T-helper 2 cell treated with Interferon-gamma antibody and Interleukin-4, amounts not matched to agents 100 ng/mL and 5 ng/mL, for 36 hours (primary cell): ENCODE measurements around the gene CSMD2. TPM values are rescaled to one million over a fixed set of nuclear protein-coding genes. Genes with fewer than 3 reads are reported as not detected.

ENCODE experiments used
- intact Hi-C: fragments of 100-400 bp; cut with micrococcal nuclease; formaldehyde crosslinking; loops from one replicate; pipeline ENCODE4 v1.15.1; 2023
- total RNA-seq: library from RNA; stranded (reverse); gene quantifications from 2 replicates; pipeline ENCODE4 v1.2.3, GENCODE V29; 2022

CSMD2 gene
- total RNA-seq, 1 donor from 2014 or later: not detected

DNA sequence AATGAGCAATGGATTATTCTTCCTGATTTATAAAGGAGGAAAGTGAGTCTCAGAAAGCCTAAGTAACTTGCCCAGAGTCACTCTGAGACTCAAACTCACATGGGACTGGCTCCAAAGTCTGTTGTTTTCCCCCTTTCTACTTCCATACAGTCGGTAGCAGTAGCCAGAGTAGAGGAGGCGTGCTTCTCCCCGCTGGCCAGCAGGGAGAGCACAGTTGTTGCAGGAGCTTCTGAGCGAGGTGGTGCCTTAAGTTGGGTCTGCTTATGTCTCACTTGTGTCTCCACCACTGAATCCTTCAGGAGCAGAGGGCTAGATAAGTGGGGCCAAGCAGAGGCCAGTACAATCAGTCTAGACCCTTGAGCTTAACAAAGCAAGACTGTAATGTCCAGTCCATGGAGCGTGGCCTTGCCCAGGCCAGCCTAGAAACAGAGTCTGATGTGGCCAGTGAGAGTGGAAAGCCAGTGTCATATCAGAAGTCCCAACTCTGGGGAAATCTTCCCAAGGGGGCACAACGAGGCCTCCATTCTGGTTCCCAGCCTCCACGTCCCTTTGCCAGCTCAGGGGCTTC, 510.7 kb downstream of the CSMD2 start:
- intact Hi-C loops: no loop called here

GRCh38 chr1:33653226-33653625, 511.8 kb downstream of the CSMD2 start:
- intact Hi-C loops: no loop called here

- intact Hi-C loops: no loop called here
These were observed 514.3 kb downstream of the CSMD2 start for GRCh38 chr1:33650708-33651107.

- intact Hi-C loops: no loop called here
These were observed 515.3 kb downstream of the CSMD2 start for GRCh38 chr1:33649759-33650158.

GRCh38 chr1:33643216-33643615, 521.8 kb downstream of the CSMD2 start:
- intact Hi-C loops: no loop called here

DNA sequence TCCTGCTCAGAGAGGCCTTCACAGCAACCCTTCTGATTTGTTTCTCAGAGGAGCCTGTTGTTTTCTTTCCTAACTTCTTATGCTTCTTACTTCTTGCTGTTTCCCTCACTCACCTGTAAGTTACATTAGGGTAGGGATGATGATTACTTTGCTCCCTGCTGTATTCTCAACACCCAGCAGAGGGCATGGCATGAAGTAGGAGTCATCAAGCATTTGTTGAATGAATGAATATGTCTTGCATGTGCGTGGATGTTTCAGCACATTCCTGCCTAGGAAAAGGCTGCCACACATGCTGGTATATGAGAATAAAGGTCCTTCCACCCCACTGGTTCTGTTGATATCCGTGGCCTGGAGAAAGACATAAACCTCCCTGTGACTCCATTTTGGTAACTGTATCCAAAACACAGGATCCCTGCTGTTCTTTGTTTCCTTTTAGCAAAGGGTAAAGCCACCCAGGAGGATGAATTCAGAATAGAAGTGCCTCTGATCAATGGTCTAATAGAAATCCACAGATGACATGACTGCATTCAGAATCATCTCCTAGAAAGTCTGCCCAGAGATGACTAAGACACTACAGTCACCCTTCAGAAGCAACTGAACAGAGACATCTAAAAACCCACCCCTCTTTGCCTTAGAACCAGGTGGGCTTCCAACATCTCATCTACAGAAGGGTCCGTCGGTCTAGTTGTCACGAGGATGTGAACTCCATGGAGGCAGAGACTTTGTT, 523.8 kb downstream of the CSMD2 start:
- intact Hi-C loops: no loop called here

GRCh38 chr1:33640114-33640660, 524.8 kb downstream of the CSMD2 start:
- intact Hi-C loops: no loop called here

DNA sequence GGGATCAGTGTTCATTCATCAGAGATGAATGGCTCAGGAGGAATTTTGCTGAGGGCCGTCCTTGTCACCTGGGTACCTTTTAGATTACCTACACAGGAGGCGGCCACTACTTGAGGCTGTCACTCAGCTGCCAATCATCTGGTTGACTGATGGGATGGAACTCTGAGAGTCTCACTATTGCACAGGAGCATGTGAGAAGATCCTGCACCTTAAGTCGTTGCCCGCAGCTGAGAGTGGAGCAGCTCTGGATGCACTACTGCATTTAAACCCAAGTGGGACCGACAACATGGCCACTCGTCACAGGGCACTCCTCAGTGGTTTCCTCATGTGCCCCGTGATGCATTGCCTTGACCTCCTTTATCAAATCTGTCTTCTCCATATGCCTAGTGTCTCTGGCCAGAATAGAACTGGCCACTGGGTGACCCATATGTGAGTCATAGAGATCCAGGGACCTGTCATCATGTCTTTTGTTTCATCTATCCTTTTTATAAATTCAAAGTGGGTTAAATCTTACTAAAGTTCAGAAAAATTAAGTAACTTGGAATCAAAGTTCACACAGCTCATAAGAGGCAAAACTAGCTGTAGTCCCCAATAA, 527.1 kb downstream of the CSMD2 start:
- intact Hi-C loops: no loop called here

DNA sequence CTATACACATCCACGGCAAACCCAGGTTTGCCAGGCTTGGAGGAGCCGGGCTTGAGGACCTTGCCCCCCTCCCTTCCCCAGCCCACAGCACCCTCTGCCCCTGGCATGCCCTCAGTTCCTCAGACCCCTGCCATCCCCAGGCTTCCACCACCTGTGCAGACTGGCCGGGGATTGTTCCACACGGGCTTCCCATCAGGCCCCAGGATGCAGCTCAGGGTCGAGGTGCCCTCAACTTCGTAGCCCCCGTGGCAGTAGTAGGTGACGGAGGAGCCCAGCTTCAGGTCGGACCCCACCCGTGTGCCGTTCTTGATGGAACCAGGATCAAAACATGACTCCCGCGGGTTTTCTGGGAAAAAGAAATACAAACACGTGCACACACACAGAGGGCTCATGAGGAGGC, 528.8 kb downstream of the CSMD2 start:
- intact Hi-C loops: no loop called here

GRCh38 chr1:33635336-33636012, 529.6 kb downstream of the CSMD2 start:
- intact Hi-C loops: no loop called here

DNA sequence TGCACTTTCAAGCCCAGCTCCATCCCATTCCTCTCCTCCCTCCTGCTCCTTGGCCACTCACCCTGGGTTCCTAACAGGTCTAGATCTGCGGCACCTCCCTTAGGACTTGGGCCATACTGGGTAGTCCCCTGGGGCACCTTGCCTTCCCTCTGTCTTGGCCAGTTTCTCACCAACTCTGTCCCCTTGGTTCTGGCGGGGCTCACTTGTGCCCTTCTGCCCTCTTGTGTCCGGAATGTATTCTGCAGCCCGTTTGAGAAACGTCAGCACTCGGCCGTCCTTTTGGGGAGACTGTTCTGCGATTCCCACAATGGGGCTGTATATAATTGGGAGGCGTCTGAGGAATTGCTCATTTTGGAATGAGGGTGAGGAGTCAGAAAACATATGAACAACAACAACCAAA, 530.2 kb downstream of the CSMD2 start:
- intact Hi-C loops: loop anchor here (5.0 kb wide), 3 partner anchors 527 to 1107 kb away; no protein-coding TSS in a partner anchor

DNA sequence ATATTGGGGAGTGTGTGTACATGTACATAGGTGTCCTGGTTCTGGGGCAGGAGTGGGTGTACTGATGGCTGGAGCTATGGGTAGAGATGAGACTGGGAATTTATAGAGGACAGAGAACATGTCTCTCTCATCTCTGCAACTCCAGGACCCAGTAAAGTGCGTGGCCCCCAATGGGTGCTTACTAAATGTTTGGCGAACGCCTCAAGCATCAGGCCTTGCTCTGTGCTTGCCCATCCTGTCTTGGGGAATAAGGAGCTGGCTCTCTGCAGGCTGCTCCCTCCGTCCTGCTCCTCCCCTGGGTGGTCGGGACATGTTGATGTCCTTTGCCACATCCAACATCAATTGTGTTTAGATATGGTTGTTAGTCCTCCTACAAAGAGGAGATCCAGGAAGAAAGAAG, 530.9 kb downstream of the CSMD2 start:
- intact Hi-C loops: loop anchor here (5.0 kb wide), 3 partner anchors 528 to 1108 kb away; no protein-coding TSS in a partner anchor

DNA sequence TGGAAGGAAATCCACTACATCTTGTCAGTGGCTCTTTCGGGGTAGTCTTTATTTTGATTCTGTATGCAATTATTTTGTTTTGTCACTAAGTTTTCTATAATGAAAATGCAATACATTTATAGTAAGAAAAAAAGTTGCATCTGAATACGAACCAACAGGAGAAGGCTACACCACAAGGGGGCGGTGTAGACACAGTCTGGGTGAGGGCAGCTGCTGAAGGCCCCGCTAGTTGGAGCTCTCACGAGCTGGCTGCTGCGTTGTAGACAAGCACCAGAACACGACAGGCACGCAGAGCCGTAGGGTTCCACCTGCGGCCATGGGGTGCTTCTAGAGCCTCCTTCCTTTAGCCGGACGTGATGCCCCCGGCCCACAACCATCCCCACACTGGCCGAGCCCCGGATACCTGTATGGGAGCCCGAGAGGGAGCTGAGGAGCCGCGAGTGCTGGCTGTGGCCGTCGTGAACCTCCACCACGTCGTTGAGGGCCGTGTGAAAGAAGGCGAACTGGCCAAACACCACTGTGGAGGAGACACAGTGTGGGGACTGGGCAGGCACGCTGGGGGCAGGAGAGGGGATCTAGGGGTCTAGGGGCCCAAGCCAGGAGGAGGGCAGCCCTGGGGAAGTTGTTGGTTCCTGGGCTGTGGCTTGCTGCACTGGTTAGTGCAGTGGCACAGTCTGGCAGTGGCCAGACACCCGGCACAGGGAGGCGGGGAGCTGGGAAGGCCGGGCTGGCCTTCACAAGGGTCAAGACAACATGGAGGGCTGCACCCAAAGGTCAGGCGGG, 531.8 kb downstream of the CSMD2 start:
- intact Hi-C loops: loop anchor here (5.0 kb wide), 3 partner anchors 529 to 1109 kb away; no protein-coding TSS in a partner anchor

DNA sequence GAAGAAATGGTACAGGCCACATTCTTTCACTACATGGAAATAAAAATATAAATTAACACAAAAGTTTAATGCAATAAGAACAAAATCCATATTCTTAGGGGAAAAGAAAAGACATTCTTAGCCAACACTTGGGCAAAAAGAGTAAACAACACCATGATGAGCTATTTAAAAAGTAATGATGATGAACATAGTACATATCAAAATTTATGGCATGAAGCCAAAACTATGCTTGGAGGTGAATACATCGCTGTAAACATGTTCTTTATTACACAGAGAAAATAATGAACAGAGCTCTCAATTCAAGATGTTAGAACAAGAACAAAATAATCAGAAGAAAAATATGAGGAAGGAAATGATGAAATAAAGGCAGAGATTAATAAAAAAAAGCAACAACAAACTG, 534.3 kb downstream of the CSMD2 start:
- intact Hi-C loops: loop anchor here (5.0 kb wide), 3 partner anchors 532 to 1112 kb away; no protein-coding TSS in a partner anchor

DNA sequence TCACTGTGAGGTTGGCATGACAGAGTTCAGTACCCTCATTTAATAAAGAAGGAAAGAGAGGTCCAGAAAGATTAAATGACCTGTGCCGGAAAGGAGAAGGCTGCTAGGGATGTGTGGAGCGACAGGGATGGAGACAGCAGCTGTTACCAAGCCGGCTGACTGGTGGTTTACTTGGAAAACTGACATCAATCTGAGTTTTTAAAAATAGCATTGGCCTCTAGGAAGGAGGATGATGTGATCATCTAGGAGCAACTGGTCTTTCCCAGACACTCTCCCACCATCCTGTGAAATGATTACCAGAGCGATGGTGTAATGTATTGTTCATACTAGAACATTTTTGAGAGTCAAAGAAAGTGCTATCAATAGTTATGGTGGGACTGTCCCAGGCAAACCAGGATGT, 538.2 kb downstream of the CSMD2 start:
- intact Hi-C loops: no loop called here

GRCh38 chr1:33624991-33625870, 539.8 kb downstream of the CSMD2 start:
- intact Hi-C loops: no loop called here

DNA sequence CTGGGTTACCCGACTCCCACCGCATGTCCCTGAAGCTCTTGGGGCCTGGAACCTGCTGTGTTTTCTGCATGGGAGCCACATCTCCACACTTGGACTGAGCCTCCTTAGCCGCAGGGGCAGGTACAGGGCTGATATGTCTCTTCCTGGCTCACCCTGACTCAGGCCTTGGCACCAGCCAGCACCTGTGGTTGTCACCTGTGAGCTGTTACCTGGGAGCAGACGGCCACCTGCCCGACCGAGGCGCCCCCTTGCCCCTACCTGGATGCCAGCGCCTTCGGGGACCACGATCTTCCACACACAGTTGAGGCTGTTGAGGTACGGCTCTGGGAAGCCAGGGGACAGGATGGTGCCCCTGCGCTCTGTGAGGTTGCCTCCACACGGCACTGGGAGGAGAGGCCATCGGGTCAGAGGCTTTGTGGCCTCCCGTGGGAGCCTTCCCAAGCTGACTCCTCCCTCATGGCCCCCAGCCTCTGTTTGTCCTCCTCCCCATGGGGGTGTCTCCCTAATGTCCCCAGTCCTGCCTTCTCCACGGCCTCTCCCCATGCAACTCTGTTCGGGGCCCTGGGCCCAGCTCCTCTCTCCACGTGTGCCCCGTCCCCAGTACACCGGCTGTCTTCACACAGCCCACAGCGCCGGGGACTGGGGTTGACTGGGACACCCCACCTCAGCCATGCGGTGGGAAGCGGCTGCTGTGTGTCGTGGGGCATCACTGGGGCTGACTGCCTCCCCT, 540.6 kb downstream of the CSMD2 start:
- intact Hi-C loops: no loop called here

DNA sequence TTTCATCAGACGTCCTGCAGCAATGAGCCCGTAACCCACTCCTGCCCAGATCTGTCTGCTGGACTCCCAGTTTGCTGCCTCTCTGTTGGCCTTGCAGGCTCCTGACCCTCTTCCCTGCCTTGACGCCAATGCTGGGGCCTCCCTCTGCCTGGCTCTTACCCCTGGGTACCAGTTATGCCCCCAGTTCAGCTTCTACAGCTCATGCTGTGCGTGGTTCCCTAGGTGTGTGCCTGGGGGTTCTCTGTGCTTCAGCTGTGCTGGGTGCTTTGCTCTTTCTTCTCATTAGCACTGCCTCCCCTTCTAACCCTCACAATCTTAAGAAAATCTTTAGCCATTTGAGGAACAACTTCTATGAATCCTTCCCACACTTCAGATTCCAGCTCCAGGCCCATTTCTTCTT, 541.2 kb downstream of the CSMD2 start:
- intact Hi-C loops: no loop called here

DNA sequence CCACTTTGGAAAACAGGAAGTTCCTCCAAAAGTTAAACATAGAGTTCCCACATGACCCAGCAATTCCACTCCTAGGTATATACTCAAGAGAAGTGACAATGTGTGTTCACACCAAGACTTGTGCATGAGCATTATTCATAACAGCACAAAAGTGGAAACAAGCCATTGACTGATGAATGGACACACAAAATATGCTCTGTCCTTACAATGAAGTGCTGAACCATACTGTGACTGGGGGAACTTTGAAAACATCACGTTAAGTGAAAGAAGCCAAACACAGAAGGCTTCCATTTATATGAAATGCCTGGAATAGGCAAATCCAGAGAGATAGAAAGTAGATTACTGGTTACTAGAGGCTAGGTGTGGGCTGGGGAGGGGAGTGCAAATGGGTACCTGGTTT, 542.3 kb downstream of the CSMD2 start:
- intact Hi-C loops: no loop called here
